ENCODE measurements around the gene NKAIN2. TPM values are rescaled to one million over a fixed set of nuclear protein-coding genes. Genes with fewer than 3 reads are reported as not detected.
"Not testable (repeated sequence)": the region's sequence is repeated elsewhere in the genome, so short reads cannot be mapped to it uniquely, and the experiment has no call there.

NKAIN2 gene
- total and polyA plus RNA-seq, 8 donors = 9.5 to 23.4 (median 18.9) TPM; not detected in 2

DNA sequence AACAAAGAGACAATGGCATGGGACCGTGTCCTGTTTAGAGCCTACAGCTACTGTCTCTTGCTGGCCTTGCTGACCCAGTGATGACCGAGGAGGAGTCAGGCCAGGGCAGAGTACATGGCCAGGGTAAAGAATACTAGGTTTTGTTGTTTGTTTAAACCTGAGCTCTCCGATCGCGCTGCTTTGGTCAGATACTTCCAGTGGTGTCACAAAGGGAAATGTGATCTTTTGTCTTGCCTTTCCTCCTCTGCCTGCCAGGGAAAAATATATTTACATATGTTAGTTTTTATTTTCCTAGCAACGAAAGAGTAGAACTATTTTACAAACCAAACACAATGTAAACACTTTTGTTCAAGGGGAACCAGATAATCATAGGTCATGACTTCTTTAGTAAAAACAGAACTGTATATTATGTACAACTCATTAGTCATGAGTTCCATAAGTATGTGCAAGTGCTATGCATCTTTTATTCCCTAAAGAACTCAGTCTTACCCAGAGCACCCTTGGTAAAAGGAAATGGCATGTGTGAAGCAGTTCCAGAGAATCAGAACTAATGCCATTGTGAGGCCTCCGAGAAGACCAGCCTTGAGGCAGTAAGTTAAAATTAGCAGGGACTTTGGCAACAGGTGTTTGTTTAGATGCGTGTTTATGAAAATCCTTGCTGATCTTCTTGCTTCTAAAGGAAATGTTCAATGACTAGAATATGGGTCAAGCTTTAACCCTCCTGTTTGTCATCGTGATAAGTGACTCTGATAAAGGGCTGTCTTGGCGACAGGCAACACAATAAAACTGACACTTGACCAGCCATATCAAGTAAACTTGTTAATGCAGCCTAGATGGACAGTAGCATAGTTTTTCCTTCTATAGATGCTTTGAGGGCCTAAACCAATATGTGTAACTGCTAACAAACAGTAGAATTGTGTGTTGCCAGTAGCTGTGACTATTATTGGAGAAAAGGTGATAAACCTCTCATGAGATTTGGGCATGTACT lies 204.6 kb downstream of the NKAIN2 start:
- intact Hi-C loops (cut with DNase I) = no loop called here
- Histone ChIP-seq H3K27ac (no peak overlapping the region), H3K4me1 (no peaks in the 10 kb centered on the region), H3K27me3 (no peaks in the 10 kb centered on the region), H3K9me3 (no peaks in the 10 kb centered on the region), H3K4me3 (no peak overlapping the region), H3K36me3 (no peaks in the 10 kb centered on the region)
- TF ChIP-seq, protein P1, sequence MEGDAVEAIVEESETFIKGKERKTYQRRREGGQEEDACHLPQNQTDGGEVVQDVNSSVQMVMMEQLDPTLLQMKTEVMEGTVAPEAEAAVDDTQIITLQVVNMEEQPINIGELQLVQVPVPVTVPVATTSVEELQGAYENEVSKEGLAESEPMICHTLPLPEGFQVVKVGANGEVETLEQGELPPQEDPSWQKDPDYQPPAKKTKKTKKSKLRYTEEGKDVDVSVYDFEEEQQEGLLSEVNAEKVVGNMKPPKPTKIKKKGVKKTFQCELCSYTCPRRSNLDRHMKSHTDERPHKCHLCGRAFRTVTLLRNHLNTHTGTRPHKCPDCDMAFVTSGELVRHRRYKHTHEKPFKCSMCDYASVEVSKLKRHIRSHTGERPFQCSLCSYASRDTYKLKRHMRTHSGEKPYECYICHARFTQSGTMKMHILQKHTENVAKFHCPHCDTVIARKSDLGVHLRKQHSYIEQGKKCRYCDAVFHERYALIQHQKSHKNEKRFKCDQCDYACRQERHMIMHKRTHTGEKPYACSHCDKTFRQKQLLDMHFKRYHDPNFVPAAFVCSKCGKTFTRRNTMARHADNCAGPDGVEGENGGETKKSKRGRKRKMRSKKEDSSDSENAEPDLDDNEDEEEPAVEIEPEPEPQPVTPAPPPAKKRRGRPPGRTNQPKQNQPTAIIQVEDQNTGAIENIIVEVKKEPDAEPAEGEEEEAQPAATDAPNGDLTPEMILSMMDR (IDR thresholded peaks at IDR 0.05) = no peak
- DNase-seq = peak in 2 of 4 donors; percentile 14 to 33
- ATAC-seq = no peak

DNA sequence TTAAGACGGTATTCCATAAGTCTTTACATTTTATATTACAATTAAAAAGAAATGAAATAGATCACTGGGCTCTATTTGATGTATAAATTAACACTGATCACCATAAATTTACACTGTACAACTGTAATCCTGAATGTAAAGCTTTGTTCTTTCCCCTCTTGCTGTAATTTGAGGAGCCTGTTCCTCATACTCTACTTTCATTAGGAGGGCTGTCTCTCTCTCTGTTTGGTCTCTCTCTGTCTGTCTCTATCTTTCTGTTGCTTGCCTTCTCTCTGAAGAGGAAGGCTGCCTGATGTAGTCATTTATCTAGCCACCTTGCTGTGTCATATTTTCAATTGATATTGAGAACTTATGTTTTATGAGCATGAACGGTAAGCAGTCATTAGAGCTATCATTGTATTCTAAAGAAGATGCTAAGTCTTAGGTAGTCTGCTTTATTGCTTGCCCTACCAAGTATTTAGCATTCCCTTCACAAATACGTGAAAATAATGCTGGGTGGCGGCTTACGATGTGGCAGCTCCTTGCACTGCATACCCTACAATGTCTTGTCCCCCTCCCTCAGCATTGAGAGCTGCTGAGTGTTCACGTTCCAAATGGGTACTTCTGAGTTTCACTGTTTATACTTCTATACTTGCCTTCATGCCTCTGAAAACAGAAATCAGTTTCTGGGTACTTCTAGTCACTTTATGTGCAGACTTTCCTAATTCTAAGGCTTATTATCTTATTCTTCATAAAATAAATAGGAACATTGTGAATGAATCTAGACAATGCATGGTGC lies 205.5 kb downstream of the NKAIN2 start:
- Histone ChIP-seq H3K9me3 (no peaks in the 10 kb centered on the region), H3K27ac (no peak overlapping the region), H3K4me1 (no peaks in the 10 kb centered on the region), H3K4me3 (no peak overlapping the region), H3K36me3 (no peaks in the 10 kb centered on the region), H3K27me3 (no peaks in the 10 kb centered on the region)
- intact Hi-C loops (cut with DNase I) = no loop called here
- ATAC-seq (no peak), DNase-seq (no peak)
- TF ChIP-seq, protein P1 (IDR thresholded peaks at IDR 0.05) = no peak

DNA sequence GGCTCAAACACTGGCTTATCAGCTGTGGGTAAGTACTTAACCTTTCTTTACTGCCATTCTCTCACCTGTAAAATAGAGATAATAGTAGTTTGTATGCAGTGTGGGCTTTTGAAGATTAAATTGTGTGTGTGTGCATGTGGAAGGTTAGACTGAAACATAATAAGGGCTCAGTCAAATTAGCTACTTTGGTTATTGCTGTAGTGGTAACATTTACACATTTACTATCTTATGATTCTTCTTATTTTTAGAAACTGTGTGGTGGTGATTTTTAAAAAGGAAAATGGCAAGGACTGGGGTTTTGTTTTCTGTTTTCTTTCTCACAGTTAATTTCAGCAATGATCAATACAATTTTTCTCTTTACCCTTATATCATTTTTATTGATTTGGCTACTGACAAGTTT lies 206.9 kb downstream of the NKAIN2 start:
- Histone ChIP-seq H3K27me3 (no peaks in the 10 kb centered on the region), H3K27ac (no peak overlapping the region), H3K9me3 (no peaks in the 10 kb centered on the region), H3K4me1 (no peaks in the 10 kb centered on the region), H3K4me3 (no peak overlapping the region), H3K36me3 (no peaks in the 10 kb centered on the region)
- intact Hi-C loops (cut with DNase I) = no loop called here
- DNase-seq (no peak), ATAC-seq (no peak)
- TF ChIP-seq, protein P1 (IDR thresholded peaks at IDR 0.05) = no peak

DNA sequence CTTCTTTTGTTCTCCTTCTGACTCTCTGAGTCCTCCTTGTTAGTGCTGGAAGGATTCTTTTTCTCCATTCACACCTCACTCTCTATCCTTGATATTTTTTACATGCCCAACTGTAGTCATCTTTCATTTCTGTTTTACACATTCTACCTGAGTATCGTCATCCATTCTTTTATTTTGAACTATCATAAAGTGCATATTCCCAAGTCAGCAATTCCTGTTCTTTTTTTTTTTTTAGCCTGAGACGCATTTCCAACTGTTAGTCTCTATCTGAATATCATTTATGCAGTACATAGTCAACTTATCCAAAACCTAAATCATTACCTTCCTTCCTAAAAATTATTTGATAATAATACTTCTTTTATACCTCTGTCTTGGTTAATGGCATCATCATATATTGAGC lies 207.5 kb downstream of the NKAIN2 start:
- Histone ChIP-seq H3K27me3 (no peaks in the 10 kb centered on the region), H3K4me1 (no peaks in the 10 kb centered on the region), H3K36me3 (no peaks in the 10 kb centered on the region), H3K27ac (no peak overlapping the region), H3K4me3 (no peak overlapping the region), H3K9me3 (no peaks in the 10 kb centered on the region)
- ATAC-seq (no peak), DNase-seq (no peak)
- intact Hi-C loops (cut with DNase I) = no loop called here
- TF ChIP-seq, protein P1 (IDR thresholded peaks at IDR 0.05) = no peak

DNA sequence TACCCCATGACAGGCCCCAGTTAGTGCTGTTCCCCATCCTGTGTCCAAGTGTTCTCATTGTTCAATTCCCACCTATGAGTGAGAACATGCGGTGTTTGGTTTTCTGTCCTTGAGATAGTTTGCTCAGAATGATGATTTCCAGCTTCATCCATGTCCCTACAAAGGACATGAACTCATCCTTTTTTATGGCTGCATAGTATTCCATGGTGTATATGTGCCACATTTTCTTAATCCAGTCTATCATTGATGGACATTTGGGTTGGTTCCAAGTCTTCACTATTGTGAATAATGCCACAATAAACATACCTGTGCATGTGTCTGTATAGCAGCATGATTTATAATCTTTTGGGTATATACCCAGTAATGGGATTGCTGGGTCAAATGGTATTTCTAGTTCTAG lies 218.4 kb downstream of the NKAIN2 start:
- H3K9me3 ChIP-seq; H3K4me3 ChIP-seq; intact Hi-C loops (cut with DNase I); H3K4me1 ChIP-seq; H3K36me3 ChIP-seq; ATAC-seq; H3K27me3 ChIP-seq; H3K27ac ChIP-seq; DNase-seq: not testable (repeated sequence)
